ENCODE data around the gene MCRIP1.

The MCRIP1 gene

GRCh38 chr17:81871387-81872230 is 38.5 kb upstream of the MCRIP1 start:
- TF ChIP-seq EGR1 (IDR thresholded peaks at IDR 0.05) = peak; percentile 53; the same call in 1 of the 2 replicates
- no peak; the same call in 1 of the 2 replicates for TF ChIP-seq ZBTB7A (IDR thresholded peaks at IDR 0.05; ENCODE audit: low read depth)
- TF ChIP-seq NFIC (IDR thresholded peaks at IDR 0.05) = no peak
- TF ChIP-seq TAF1 (IDR thresholded peaks at IDR 0.05; ENCODE audit: low read depth) = peak; percentile 66; the same call in 1 of the 2 replicates
- TF ChIP-seq CREB1 (IDR thresholded peaks at IDR 0.05; ENCODE audit: low read depth) = peak; percentile 28; the same call in 1 of the 2 replicates
- peak; percentile 96 for TF ChIP-seq YY1 (IDR thresholded peaks at IDR 0.05; ENCODE audit: low read depth)
- TF ChIP-seq CEBPB (IDR thresholded peaks at IDR 0.05) = no peak
- TF ChIP-seq USF1 (IDR thresholded peaks at IDR 0.05) = peak; percentile 91; the same call in 1 of the 2 replicates
- TF ChIP-seq TEAD4 (IDR thresholded peaks at IDR 0.05) = peak; percentile 11; the same call in 1 of the 2 replicates
- TF ChIP-seq EP300 (IDR thresholded peaks at IDR 0.05; ENCODE audit: borderline replicate concordance) = peak; percentile 55; the same call in 1 of the 2 replicates
- TF ChIP-seq, protein P1, sequence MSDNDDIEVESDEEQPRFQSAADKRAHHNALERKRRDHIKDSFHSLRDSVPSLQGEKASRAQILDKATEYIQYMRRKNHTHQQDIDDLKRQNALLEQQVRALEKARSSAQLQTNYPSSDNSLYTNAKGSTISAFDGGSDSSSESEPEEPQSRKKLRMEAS (IDR thresholded peaks at IDR 0.05) = peak; percentile 99
- no peak for TF ChIP-seq RAD21 (IDR thresholded peaks at IDR 0.05; ENCODE audit: low read depth)
- TF ChIP-seq FOXM1 (IDR thresholded peaks at IDR 0.05; ENCODE audit: borderline replicate concordance, low read depth) = no peak
- no peak for TF ChIP-seq REST (IDR thresholded peaks at IDR 0.05; ENCODE audit: low read depth)
- TF ChIP-seq TCF12 (IDR thresholded peaks at IDR 0.05; ENCODE audit: low read depth) = no peak

DNA sequence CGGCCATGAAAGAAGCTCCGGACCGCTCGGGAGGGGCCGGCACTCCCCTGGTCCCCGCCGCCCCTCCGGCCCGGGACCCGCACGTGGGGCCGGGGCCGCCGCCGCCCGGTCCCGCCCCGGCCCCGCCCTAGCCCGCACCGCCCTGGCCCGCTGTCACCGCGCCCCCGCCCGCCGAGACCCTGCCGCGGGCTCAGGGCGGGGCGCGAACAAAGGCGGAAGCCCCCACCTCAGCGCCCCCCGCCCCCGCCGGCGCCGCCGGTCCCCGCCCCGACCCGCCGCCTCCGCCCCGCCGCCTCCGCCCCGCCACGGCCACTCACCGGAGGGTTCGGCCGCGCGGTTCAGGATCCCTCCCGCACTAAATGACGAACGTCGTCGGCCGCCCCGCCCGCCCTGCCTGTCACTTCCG is 37.9 kb upstream of the MCRIP1 start, which contains the start of gene ARHGDIA:
Gene ARHGDIA, minus strand, starts transcription at position 357 of the 406 bp plus-strand sequence. CDS start 1,407 bp downstream, outside the sequence.
- no peak for TF ChIP-seq TAF1 (IDR thresholded peaks at IDR 0.05; ENCODE audit: low read depth)
- no peak for TF ChIP-seq REST (IDR thresholded peaks at IDR 0.05; ENCODE audit: low read depth)
- no peak for TF ChIP-seq YY1 (IDR thresholded peaks at IDR 0.05; ENCODE audit: low read depth)
- TF ChIP-seq USF1 (IDR thresholded peaks at IDR 0.05) = no peak; the same call in 1 of the 2 replicates
- no peak for TF ChIP-seq TEAD4 (IDR thresholded peaks at IDR 0.05)

- TF ChIP-seq, protein P1 (IDR thresholded peaks at IDR 0.05) = peak; percentile 15; the same call in 1 of the 2 replicates
- TF ChIP-seq ZBTB7A (IDR thresholded peaks at IDR 0.05; ENCODE audit: low read depth) = no peak
Observed at GRCh38 chr17:81870131-81870980, 37.3 kb upstream of the MCRIP1 start.

DNA sequence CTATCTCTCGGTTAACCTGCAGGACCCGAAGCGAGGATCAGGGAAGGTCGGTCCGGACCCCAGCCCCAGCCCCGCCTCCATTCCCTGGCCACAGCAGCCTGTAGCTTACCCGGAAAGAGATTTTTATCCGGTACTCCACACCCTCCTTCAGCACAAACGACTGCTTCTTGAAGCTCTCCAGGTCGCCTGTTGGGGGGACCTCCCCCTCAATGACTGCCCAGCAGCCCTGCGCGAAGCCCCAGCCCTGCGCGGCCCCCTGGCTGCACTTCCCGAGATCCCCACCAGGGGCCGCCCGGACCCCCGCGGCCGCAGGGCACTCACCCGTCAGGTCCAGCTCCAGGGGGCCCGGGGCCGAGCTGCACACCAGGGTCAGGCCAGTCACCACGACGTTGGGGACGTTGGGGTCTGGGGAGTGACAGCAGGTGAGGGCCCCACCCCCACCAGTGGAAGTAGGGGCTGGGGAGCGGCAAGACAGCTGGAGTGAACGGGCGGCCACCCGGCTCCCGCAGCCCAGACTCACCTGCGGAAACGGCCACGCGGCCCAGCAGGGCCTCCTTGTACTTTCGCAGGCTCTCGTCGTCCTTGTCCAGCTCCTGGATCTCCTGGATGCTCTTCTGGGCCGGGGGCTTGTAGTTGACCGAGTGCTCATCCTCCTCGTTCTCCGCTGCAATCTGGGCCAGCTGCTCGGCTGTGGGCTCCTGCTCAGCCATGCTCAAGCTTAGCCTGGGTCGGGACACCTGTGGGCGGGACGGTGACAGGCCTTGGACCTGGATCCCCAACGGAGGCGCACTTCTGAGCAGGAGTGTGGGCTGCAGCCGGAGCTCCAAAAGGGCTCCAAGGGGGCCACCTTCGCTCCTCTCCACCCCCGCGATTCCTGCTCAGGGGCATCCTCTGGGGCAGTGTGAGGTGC is 36.4 kb upstream of the MCRIP1 start:
- TF ChIP-seq ZBTB7A (IDR thresholded peaks at IDR 0.05; ENCODE audit: low read depth) (peak; percentile 54), USF1 (IDR thresholded peaks at IDR 0.05) (no peak), EGR1 (IDR thresholded peaks at IDR 0.05) (0 out of 2 replicates have a peak, but pooled peaks have one; percentile 3)

Data from Ishikawa (cell line).